K562 (cell line): Measurements from ENCODE around the gene GGT1.

ENCODE experiments used
- CREB1 ChIP-seq, 2 experiments: sonication (generic) in 1 of 2; formaldehyde crosslinking in 1 of 2; IDR thresholded peaks; 2 replicates each; pipeline versions ENCODE4 v1.6.1 to v1.8.0; 2012 to 2022; ENCODE audit warnings: inconsistent platforms in 1 of 2, mild to moderate bottlenecking in 1 of 2, missing genetic modification reagents in 1 of 2, moderate library complexity in 1 of 2
- EGR1 ChIP-seq: fragments of 450-650 bp; conservative IDR thresholded peaks from 2 replicates; pipeline ENCODE4 v1.6.1; 2017; ENCODE audit warnings: mild to moderate bottlenecking
- FOXJ3 ChIP-seq: sonication (generic); formaldehyde crosslinking; IDR thresholded peaks from 2 replicates; pipeline ENCODE4 v1.4.0; 2020; ENCODE audit warnings: mild to moderate bottlenecking, missing genetic modification reagents
- GATAD2A ChIP-seq: fragments of 450-650 bp; IDR thresholded peaks from 2 replicates; pipeline ENCODE4 v1.6.1; 2017
- HDAC8 ChIP-seq: fragments of 450-650 bp; IDR thresholded peaks from 2 replicates; pipeline ENCODE4 v1.6.1; 2016; ENCODE audit warnings: mild to moderate bottlenecking, missing genetic modification characterization, moderate library complexity, missing compliant biosample characterization
- KAT2B ChIP-seq: IDR thresholded peaks from one replicate; pipeline ENCODE4 v1.6.1; 2012; ENCODE audit warnings: low read depth, mild to moderate bottlenecking, control low read depth, inconsistent platforms, low read length, moderate library complexity
- MAFK ChIP-seq: IDR thresholded peaks from 2 replicates; pipeline ENCODE4 v1.6.1; 2011; ENCODE audit warnings: low read length, improper control_type of control experiment
- SMARCA5 ChIP-seq: fragments of 450-650 bp; IDR thresholded peaks from 2 replicates; pipeline ENCODE4 v1.6.1; 2016
- SMC3 ChIP-seq: conservative IDR thresholded peaks from 2 replicates; pipeline ENCODE4 v1.6.1; 2011; ENCODE audit warnings: low read depth, low read length, improper control_type of control experiment; ENCODE audit not compliant: insufficient read depth
- TF ChIP-seq, protein P1 (sequence below), 3 experiments: fragments of 200-800 bp in 1 of 3; fragments of 250-450 bp in 1 of 3; fragments of 450-650 bp in 1 of 3; sonication (Bioruptor Pico) in 1 of 3; sonication (Bioruptor generic) in 1 of 3; formaldehyde crosslinking in 1 of 3; IDR thresholded peaks; 2 replicates each; pipeline versions ENCODE4 v1.6.1 to v1.8.0; 2016 to 2022; ENCODE audit warnings: mild to moderate bottlenecking in 2 of 3, missing genetic modification characterization in 2 of 3, missing compliant biosample characterization in 1 of 3, moderate library complexity in 1 of 3
- TF ChIP-seq, protein P2 (sequence below), 3 experiments: IDR thresholded peaks in 2 of 3; conservative IDR thresholded peaks in 1 of 3; 2 replicates each; pipeline ENCODE4 v1.5.1; 2011 to 2012; ENCODE audit warnings: low read length in 3 of 3, mild to moderate bottlenecking in 3 of 3, control low read depth in 2 of 3, improper control_type of control experiment in 1 of 3, inconsistent platforms in 1 of 3, low read depth in 1 of 3, mixed read lengths in 1 of 3, moderate library complexity in 1 of 3; ENCODE audit not compliant: insufficient read depth in 2 of 3
- TF ChIP-seq, protein P3 (sequence below): fragments of 450-650 bp; IDR thresholded peaks from one replicate; pipeline ENCODE4 v1.6.1; 2018; ENCODE audit warnings: mild to moderate bottlenecking, moderate library complexity; ENCODE audit not compliant: partially characterized antibody
- TF ChIP-seq, protein P4 (sequence below): sonication (generic); formaldehyde crosslinking; IDR thresholded peaks from 2 replicates; pipeline ENCODE4 v1.4.0; 2020; ENCODE audit warnings: mild to moderate bottlenecking, missing genetic modification reagents

DNA sequence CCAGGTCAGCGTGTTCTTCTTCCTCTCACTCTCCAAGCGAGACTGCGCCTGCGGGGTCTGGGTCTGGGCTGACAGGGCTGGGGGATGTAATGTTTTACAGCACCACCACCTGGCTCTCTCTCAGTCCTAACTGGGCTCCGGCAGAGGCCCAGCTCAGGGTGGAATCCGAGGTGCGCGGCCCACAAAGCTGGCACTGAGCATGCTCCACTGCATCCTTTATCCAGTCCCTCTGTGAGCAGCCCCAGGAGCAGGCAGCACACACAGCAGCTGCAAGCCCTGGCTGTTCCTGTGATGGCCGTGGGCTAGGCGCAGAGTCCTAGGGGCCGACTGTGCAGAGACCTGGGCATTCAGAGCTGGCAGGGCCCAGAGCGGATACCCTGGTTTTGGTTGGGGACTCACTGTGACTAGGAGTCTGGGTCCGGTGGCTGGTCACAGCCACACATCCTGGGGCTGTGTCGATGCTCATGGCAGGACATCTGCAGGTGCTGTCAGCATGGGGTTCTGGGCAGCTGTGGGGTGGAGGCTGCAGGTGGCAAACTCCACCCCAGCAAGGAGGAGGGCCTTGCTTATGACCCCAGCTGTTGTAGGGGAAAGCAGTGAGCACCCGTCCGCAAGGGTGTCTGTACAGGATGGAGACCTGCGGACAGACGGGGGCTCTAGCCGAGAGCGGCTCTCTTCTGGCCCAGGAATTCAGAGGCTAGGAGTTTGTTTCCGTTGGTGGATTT is 14.1 kb upstream of the GGT1 start:
- TF ChIP-seq SMC3 = no peak
- TF ChIP-seq, protein P1, sequence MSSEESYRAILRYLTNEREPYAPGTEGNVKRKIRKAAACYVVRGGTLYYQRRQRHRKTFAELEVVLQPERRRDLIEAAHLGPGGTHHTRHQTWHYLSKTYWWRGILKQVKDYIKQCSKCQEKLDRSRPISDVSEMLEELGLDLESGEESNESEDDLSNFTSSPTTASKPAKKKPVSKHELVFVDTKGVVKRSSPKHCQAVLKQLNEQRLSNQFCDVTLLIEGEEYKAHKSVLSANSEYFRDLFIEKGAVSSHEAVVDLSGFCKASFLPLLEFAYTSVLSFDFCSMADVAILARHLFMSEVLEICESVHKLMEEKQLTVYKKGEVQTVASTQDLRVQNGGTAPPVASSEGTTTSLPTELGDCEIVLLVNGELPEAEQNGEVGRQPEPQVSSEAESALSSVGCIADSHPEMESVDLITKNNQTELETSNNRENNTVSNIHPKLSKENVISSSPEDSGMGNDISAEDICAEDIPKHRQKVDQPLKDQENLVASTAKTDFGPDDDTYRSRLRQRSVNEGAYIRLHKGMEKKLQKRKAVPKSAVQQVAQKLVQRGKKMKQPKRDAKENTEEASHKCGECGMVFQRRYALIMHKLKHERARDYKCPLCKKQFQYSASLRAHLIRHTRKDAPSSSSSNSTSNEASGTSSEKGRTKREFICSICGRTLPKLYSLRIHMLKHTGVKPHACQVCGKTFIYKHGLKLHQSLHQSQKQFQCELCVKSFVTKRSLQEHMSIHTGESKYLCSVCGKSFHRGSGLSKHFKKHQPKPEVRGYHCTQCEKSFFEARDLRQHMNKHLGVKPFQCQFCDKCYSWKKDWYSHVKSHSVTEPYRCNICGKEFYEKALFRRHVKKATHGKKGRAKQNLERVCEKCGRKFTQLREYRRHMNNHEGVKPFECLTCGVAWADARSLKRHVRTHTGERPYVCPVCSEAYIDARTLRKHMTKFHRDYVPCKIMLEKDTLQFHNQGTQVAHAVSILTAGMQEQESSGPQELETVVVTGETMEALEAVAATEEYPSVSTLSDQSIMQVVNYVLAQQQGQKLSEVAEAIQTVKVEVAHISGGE (CRISPR knock-in tag; IDR thresholded peaks at IDR 0.05) = no peak
- TF ChIP-seq, protein P2, sequence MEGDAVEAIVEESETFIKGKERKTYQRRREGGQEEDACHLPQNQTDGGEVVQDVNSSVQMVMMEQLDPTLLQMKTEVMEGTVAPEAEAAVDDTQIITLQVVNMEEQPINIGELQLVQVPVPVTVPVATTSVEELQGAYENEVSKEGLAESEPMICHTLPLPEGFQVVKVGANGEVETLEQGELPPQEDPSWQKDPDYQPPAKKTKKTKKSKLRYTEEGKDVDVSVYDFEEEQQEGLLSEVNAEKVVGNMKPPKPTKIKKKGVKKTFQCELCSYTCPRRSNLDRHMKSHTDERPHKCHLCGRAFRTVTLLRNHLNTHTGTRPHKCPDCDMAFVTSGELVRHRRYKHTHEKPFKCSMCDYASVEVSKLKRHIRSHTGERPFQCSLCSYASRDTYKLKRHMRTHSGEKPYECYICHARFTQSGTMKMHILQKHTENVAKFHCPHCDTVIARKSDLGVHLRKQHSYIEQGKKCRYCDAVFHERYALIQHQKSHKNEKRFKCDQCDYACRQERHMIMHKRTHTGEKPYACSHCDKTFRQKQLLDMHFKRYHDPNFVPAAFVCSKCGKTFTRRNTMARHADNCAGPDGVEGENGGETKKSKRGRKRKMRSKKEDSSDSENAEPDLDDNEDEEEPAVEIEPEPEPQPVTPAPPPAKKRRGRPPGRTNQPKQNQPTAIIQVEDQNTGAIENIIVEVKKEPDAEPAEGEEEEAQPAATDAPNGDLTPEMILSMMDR (IDR thresholded peaks at IDR 0.05 in 2 of 3, conservative IDR thresholded peaks at IDR 0.05 in 1 of 3; ENCODE audit: insufficient read depth in 2 of 3, low read depth in 1 of 3, low read length in 3 of 3) = no peak
- TF ChIP-seq HDAC8 (tag) = no peak
- TF ChIP-seq MAFK = no peak
- no peak for TF ChIP-seq CREB1 (IDR thresholded peaks at IDR 0.05)
- TF ChIP-seq CREB1 (CRISPR knock-in tag; IDR thresholded peaks at IDR 0.05) = no peak
- TF ChIP-seq SMARCA5 = no peak
- TF ChIP-seq, protein P3, sequence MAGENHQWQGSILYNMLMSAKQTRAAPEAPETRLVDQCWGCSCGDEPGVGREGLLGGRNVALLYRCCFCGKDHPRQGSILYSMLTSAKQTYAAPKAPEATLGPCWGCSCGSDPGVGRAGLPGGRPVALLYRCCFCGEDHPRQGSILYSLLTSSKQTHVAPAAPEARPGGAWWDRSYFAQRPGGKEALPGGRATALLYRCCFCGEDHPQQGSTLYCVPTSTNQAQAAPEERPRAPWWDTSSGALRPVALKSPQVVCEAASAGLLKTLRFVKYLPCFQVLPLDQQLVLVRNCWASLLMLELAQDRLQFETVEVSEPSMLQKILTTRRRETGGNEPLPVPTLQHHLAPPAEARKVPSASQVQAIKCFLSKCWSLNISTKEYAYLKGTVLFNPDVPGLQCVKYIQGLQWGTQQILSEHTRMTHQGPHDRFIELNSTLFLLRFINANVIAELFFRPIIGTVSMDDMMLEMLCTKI = no peak
- no peak for TF ChIP-seq KAT2B
- TF ChIP-seq FOXJ3 = no peak
- TF ChIP-seq, protein P4, sequence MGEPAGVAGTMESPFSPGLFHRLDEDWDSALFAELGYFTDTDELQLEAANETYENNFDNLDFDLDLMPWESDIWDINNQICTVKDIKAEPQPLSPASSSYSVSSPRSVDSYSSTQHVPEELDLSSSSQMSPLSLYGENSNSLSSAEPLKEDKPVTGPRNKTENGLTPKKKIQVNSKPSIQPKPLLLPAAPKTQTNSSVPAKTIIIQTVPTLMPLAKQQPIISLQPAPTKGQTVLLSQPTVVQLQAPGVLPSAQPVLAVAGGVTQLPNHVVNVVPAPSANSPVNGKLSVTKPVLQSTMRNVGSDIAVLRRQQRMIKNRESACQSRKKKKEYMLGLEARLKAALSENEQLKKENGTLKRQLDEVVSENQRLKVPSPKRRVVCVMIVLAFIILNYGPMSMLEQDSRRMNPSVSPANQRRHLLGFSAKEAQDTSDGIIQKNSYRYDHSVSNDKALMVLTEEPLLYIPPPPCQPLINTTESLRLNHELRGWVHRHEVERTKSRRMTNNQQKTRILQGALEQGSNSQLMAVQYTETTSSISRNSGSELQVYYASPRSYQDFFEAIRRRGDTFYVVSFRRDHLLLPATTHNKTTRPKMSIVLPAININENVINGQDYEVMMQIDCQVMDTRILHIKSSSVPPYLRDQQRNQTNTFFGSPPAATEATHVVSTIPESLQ (CRISPR knock-in tag) = no peak
- no peak for TF ChIP-seq EGR1
- no peak for TF ChIP-seq GATAD2A
